ENCODE results near the gene PACS2. TPM values are rescaled to one million over a fixed set of nuclear protein-coding genes. Genes with fewer than 3 reads are reported as not detected.
A peak's percentile ranks its signal among the peaks of the same experiment; 100 is the strongest.

PACS2 gene
- polyA plus RNA-seq, 2 donors, result 17.8 to 39.2 TPM

DNA sequence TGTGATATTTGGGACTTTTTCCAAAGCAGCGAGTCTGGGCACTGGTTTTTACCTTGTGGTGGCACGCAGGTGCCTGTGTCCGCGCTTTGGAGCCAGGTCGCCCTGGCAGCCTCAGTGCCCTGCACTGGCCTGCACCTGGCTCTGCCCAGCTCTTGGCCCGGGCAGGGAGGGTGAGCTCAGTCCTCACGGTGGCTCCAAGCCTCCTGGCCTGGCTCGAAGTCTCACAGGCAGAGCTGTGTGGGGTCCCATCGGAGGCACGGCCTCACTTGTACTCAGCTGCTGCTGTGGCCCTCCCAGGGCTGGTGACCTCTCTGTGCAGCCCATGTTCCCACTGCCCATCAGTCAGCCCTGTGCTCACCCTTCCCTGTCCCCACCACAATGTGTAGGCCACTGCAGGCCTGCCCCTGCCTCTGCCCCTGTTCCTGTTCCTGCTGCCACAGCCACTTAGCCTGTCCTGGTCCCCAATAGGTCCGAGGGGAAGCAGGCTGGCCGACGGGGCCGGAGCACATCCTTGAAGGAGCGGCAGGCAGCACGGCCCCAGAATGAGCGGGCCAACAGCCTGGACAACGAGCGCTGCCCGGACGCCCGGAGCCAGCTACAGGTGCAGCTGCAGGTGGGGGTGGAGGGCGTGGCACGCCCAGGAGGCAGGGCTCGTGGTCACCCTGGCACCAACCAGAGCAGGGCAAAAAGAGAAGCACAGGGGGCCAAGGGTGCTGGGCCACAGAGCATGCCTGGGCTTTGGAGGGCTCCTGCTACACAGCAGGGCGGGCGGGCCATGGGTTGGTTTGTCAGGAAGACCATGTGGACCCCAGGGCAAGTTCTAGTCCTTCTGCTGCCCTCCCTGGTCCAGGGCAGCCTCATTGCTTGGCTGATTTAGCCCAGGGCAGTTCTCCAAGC, 67.1 kb downstream of the PACS2 start:
- Histone ChIP-seq H3K4me3 (ENCODE audit: low read depth in 1 of 2, low read length in 2 of 2) (no peak overlapping the region), H3K27ac (ENCODE audit: low read depth in 2 of 2, low read length in 1 of 2) (no peak overlapping the region), H3K36me3 (ENCODE audit: control insufficient read depth in 2 of 2, insufficient read depth in 2 of 2, low read length in 1 of 2) (peaks cover 0 to 21% of the 10 kb centered on the region in 2 donors), H3K9me3 (ENCODE audit: control insufficient read depth in 2 of 2, insufficient read depth in 1 of 2, low read depth in 1 of 2, low read length in 1 of 2) (peaks cover 0 to 5% of the 10 kb centered on the region in 2 donors), H3K4me1 (ENCODE audit: control insufficient read depth in 2 of 2, insufficient read depth in 2 of 2, low read length in 1 of 2) (peaks cover 11% of the 10 kb centered on the region in 2 donors), H3K27me3 (ENCODE audit: control insufficient read depth in 1 of 2, insufficient read depth in 2 of 2, low read length in 2 of 2) (no peaks in the 10 kb centered on the region)
- 89 to 92% methylated on average over 24 to 27 of the region's 27 CpGs for WGBS, 2 donors

DNA sequence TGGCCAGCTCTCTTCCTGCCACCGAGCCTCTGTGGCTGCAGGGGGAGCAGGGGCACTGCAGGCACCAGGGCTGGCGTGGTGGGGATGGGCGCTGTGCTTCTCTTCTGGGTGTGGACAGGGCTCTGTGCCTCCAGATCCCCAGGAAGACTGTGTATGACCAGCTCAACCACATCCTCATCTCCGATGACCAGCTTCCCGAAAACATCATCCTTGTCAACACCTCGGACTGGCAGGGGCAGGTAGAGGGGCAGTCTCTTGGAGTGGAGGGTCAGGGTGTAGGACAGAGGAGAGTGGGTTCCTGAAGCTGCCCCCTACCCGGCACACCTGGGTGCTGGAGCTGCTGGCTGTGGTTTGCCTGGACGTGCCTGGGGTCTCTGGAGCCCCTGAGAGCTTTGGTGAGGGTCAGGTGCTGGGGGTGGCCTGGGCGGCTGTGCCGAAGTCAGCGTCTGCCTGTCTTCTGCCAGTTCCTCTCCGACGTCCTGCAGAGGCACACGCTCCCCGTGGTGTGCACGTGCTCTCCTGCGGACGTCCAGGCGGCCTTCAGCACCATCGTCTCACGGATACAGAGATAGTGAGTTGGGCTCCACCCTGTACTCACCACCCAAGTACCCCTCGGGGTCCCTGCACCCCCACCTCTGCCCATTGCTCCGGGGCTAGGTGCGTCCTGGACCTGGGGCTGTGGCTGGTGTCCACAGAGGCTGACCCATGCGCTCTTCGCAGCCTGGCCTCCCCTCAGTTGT, 68.0 kb downstream of the PACS2 start:
- H3K36me3 ChIP-seq (ENCODE audit: control insufficient read depth in 2 of 2, insufficient read depth in 2 of 2, low read length in 1 of 2), result peaks cover 0 to 27% of the 10 kb centered on the region in 2 donors
- H3K4me1 ChIP-seq (ENCODE audit: control insufficient read depth in 2 of 2, insufficient read depth in 2 of 2, low read length in 1 of 2), result peaks cover 14 to 17% of the 10 kb centered on the region in 2 donors
- H3K27ac ChIP-seq (ENCODE audit: low read depth in 2 of 2, low read length in 1 of 2), result no peak overlapping the region
- H3K4me3 ChIP-seq (ENCODE audit: low read depth in 1 of 2, low read length in 2 of 2), result no peak overlapping the region
- 93 to 94% methylated on average over 24 to 26 of the region's 26 CpGs for WGBS, 2 donors
- peaks cover 0 to 5% of the 10 kb centered on the region in 2 donors for H3K9me3 ChIP-seq (ENCODE audit: control insufficient read depth in 2 of 2, insufficient read depth in 1 of 2, low read depth in 1 of 2, low read length in 1 of 2)
- no peaks in the 10 kb centered on the region for H3K27me3 ChIP-seq (ENCODE audit: control insufficient read depth in 1 of 2, insufficient read depth in 2 of 2, low read length in 2 of 2)

DNA sequence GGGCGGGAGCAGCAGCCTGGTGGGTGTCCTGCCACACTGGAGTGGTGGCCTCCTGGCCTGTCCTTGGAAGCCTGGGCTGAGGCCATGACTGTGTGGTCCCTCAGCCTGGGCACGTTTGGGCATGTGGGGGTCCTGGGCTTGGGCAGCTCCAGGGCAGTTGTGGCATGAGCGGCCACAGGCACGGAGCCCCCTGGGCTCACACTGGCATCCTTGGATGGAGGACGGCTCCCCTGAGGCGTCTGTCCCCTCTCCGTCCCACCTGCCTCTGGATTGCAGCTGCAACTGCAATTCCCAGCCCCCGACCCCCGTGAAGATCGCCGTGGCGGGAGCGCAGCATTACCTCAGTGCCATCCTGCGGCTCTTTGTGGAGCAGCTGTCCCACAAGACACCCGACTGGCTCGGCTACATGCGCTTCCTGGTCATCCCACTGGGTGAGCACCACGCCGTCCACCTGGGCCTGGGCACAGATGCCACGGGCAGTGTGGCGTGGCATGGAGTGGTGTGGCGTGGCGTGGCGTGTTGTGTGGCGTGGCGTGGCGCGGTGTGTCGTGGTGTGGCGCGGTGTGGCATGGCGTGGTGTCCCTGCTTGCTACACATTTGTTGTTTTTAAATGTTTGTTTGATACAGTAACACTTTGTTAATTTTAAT, 68.7 kb downstream of the PACS2 start:
- Histone ChIP-seq H3K27ac (ENCODE audit: low read depth in 2 of 2, low read length in 1 of 2) (no peak overlapping the region), H3K9me3 (ENCODE audit: control insufficient read depth in 2 of 2, insufficient read depth in 1 of 2, low read depth in 1 of 2, low read length in 1 of 2) (peaks cover 0 to 5% of the 10 kb centered on the region in 2 donors), H3K36me3 (ENCODE audit: control insufficient read depth in 2 of 2, insufficient read depth in 2 of 2, low read length in 1 of 2) (peaks cover 0 to 30% of the 10 kb centered on the region in 2 donors), H3K4me3 (ENCODE audit: low read depth in 1 of 2, low read length in 2 of 2) (no peak overlapping the region), H3K4me1 (ENCODE audit: control insufficient read depth in 2 of 2, insufficient read depth in 2 of 2, low read length in 1 of 2) (peaks cover 14 to 17% of the 10 kb centered on the region in 2 donors), H3K27me3 (ENCODE audit: control insufficient read depth in 1 of 2, insufficient read depth in 2 of 2, low read length in 2 of 2) (no peaks in the 10 kb centered on the region)
- 96 to 97% methylated on average over 31 to 32 of the region's 32 CpGs for WGBS, 2 donors

DNA sequence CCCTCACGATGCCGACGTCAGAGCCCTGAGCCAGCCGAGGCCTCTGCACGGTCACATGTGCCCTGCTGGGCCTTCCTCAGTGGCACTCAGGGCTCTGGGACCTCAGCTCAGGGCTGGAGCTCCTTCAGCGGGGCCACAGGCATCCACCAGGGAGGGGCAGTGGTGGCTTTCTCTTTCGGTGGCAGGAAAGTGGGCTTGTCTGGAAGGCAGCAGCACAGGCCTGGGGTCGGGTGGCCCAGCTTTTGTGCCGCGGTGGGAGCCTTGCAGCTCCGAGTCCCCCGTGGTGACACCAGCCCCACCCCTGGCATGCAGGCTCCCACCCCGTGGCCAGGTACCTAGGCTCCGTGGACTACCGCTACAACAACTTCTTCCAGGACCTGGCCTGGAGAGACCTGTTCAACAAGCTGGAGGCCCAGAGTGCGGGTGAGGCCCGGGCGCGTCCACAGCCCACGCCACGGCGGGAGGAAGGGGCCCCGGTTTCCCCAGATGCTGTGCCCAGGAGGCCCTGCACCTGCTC, 69.6 kb downstream of the PACS2 start:
- no peak overlapping the region for H3K4me3 ChIP-seq (ENCODE audit: low read depth in 1 of 2, low read length in 2 of 2)
- peaks cover 0 to 33% of the 10 kb centered on the region in 2 donors for H3K36me3 ChIP-seq (ENCODE audit: control insufficient read depth in 2 of 2, insufficient read depth in 2 of 2, low read length in 1 of 2)
- 74 to 79% methylated on average over 21 to 23 of the region's 23 CpGs for WGBS, 2 donors
- peaks cover 14 to 17% of the 10 kb centered on the region in 2 donors for H3K4me1 ChIP-seq (ENCODE audit: control insufficient read depth in 2 of 2, insufficient read depth in 2 of 2, low read length in 1 of 2)
- H3K9me3 ChIP-seq (ENCODE audit: control insufficient read depth in 2 of 2, insufficient read depth in 1 of 2, low read depth in 1 of 2, low read length in 1 of 2), result peaks cover 0 to 5% of the 10 kb centered on the region in 2 donors
- peak overlapping the region in 1 of 2 donors; percentile 33 for H3K27ac ChIP-seq (ENCODE audit: low read depth in 2 of 2, low read length in 1 of 2)
- H3K27me3 ChIP-seq (ENCODE audit: control insufficient read depth in 1 of 2, insufficient read depth in 2 of 2, low read length in 2 of 2), result no peaks in the 10 kb centered on the region

DNA sequence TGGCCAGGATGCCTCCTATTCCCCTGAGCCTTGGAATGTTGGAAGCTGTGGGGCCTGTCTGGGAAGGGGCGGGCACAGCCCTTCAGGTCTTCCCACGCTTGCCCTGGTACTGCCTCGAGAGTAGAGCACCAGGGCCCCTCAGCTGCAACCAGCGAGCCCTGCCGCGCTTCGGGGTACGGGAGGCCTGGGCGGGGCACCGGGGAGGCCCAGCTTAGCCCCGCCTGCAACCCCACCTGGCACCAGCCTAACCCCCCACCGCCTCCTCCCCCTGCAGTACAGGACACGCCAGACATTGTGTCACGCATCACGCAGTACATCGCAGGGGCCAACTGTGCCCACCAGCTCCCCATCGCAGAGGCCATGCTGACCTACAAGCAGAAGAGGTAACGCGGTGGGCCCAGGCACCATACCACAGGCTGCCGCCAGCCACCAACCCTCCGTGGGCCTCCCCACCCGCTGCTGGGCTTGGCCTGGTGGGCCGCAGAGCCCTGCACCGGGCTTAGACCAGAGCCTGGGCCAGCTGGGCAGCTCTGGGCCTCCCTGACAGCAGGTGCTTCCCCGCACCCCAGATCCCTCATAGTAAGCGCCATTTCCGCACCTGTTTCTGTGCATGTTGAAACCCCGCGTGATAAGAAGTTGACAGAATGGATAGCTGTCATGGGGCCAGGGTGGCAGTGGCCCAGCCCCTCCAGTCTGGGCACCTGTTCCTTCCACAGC, 70.2 kb downstream of the PACS2 start:
- H3K27ac ChIP-seq (ENCODE audit: low read depth in 2 of 2, low read length in 1 of 2), result peak overlapping the region in 1 of 2 donors; percentile 35
- no peaks in the 10 kb centered on the region for H3K27me3 ChIP-seq (ENCODE audit: control insufficient read depth in 1 of 2, insufficient read depth in 2 of 2, low read length in 2 of 2)
- no peak overlapping the region for H3K4me3 ChIP-seq (ENCODE audit: low read depth in 1 of 2, low read length in 2 of 2)
- peaks cover 0 to 5% of the 10 kb centered on the region in 2 donors for H3K9me3 ChIP-seq (ENCODE audit: control insufficient read depth in 2 of 2, insufficient read depth in 1 of 2, low read depth in 1 of 2, low read length in 1 of 2)
- 84% methylated on average over 27 to 29 of the region's 29 CpGs for WGBS, 2 donors
- peaks cover 17% of the 10 kb centered on the region in 2 donors for H3K4me1 ChIP-seq (ENCODE audit: control insufficient read depth in 2 of 2, insufficient read depth in 2 of 2, low read length in 1 of 2)
- peaks cover 0 to 33% of the 10 kb centered on the region in 2 donors for H3K36me3 ChIP-seq (ENCODE audit: control insufficient read depth in 2 of 2, insufficient read depth in 2 of 2, low read length in 1 of 2)

DNA sequence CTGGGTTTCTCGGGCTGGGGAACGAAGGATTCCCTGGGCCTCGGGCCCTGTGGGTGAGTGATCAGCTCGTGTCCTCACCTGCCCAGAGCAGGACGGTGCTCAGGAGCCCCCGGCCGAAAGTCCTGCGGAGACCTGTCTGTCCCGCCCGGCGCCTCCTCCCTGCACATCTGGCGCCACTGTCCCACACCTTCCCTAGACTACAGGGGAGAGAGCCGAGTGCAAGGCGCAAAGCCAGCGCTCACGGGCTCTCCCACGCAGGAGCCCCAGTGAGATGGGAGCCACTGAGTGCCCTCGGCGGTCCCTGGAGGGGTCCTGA, 70.7 kb downstream of the PACS2 start:
- Histone ChIP-seq H3K27ac (ENCODE audit: low read depth in 2 of 2, low read length in 1 of 2) (peak overlapping the region in 1 of 2 donors; percentile 35), H3K27me3 (ENCODE audit: control insufficient read depth in 1 of 2, insufficient read depth in 2 of 2, low read length in 2 of 2) (no peaks in the 10 kb centered on the region), H3K9me3 (ENCODE audit: control insufficient read depth in 2 of 2, insufficient read depth in 1 of 2, low read depth in 1 of 2, low read length in 1 of 2) (peaks cover 0 to 3% of the 10 kb centered on the region in 2 donors), H3K4me3 (ENCODE audit: low read depth in 1 of 2, low read length in 2 of 2) (no peak overlapping the region), H3K4me1 (ENCODE audit: control insufficient read depth in 2 of 2, insufficient read depth in 2 of 2, low read length in 1 of 2) (peaks cover 20 to 21% of the 10 kb centered on the region in 2 donors), H3K36me3 (ENCODE audit: control insufficient read depth in 2 of 2, insufficient read depth in 2 of 2, low read length in 1 of 2) (peaks cover 0 to 29% of the 10 kb centered on the region in 2 donors)
- 59 to 78% methylated on average over 19 of the region's 19 CpGs for WGBS, 2 donors

DNA sequence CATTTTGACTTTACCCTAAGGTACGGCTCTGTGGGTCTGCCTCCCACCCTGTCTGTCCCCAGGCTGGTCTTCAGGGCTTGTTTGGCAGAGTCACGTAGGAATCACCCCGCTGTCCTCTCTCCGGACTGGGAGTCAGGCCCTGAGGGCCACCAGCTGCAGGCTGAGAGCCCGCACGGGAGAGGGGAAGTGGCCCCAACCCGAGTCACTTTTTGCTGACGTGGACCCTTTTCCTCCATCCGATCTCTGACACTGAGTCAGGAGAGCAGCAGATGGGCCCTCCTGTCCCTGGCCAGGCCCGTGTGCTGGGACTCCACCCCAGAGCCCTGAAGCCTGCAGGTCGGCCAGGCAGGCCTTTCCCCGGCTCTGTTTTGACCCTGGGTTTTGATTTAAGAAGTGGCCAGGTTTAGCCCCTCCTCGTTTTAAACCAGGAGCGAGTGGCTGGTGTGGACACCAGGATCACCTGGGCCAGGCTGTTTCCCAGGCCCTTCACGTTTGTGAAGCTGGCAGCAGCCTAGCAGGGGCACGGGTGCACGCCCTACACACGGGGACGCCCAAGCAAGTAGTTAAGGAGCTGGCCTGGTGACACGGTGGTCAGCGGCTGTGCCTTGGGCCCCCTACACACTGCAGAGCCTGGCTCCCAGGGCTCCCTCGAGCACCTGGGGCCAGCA, 71.3 kb downstream of the PACS2 start:
- Histone ChIP-seq H3K9me3 (ENCODE audit: control insufficient read depth in 2 of 2, insufficient read depth in 1 of 2, low read depth in 1 of 2, low read length in 1 of 2) (peaks cover 0 to 3% of the 10 kb centered on the region in 2 donors), H3K4me3 (ENCODE audit: low read depth in 1 of 2, low read length in 2 of 2) (no peak overlapping the region), H3K27ac (ENCODE audit: low read depth in 2 of 2, low read length in 1 of 2) (no peak overlapping the region), H3K36me3 (ENCODE audit: control insufficient read depth in 2 of 2, insufficient read depth in 2 of 2, low read length in 1 of 2) (peaks cover 0 to 29% of the 10 kb centered on the region in 2 donors), H3K27me3 (ENCODE audit: control insufficient read depth in 1 of 2, insufficient read depth in 2 of 2, low read length in 2 of 2) (no peaks in the 10 kb centered on the region), H3K4me1 (ENCODE audit: control insufficient read depth in 2 of 2, insufficient read depth in 2 of 2, low read length in 1 of 2) (peaks cover 20 to 23% of the 10 kb centered on the region in 2 donors)
- 84 to 93% methylated on average over 22 of the region's 22 CpGs for WGBS, 2 donors

DNA sequence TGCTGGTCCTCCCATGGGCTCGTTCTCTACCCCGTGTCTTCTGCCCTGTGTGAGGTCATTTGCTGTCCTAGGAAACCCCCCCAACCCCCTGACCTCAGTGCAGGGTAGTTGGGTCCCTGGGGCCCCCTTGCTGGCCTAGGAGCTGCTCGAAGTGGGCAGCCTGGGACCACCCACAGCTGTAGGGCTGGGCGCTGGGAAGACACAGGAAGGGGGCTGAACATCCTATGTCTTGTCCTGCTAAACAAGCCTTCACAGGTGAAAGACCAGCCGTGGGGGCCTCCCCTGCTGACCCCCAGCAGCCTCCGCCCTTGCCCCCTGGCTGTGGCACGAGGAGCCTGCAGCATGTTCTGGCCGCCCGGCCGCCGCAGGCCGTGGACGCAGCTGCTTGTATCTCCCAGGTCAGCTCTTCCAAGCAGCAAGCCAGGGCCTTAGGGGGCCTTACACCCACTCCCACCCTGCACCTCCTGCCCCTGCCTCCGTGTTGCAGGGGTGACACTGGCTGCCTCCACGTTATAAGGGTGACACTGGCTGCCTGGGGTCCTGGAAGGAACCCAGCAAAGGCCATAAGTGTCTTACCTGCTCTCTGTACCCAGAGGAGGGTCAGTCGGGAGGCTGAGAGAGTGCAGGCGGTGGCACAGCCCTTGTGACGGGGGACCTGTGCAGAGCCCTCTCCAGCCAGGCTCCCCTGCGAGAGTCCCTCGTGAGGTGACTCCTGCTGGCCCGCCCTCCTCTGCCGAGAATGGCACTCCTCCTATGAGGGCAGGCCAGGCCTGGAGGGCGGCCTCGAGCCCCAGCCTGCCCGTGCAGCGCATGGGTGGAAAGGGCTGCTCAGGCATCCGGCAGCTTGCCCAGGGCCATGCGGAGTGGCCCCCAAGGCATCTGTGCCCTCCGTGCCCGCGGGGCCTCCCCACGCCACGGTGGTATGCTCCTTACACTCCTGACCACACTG, 72.3 kb downstream of the PACS2 start:
- peaks cover 20 to 23% of the 10 kb centered on the region in 2 donors for H3K4me1 ChIP-seq (ENCODE audit: control insufficient read depth in 2 of 2, insufficient read depth in 2 of 2, low read length in 1 of 2)
- no peak overlapping the region for H3K4me3 ChIP-seq (ENCODE audit: low read depth in 1 of 2, low read length in 2 of 2)
- WGBS, 2 donors, result 78 to 87% methylated on average over 32 to 33 of the region's 33 CpGs
- H3K9me3 ChIP-seq (ENCODE audit: control insufficient read depth in 2 of 2, insufficient read depth in 1 of 2, low read depth in 1 of 2, low read length in 1 of 2), result peaks cover 0 to 3% of the 10 kb centered on the region in 2 donors
- no peak overlapping the region for H3K27ac ChIP-seq (ENCODE audit: low read depth in 2 of 2, low read length in 1 of 2)
- peaks cover 0 to 26% of the 10 kb centered on the region in 2 donors for H3K36me3 ChIP-seq (ENCODE audit: control insufficient read depth in 2 of 2, insufficient read depth in 2 of 2, low read length in 1 of 2)
- no peaks in the 10 kb centered on the region for H3K27me3 ChIP-seq (ENCODE audit: control insufficient read depth in 1 of 2, insufficient read depth in 2 of 2, low read length in 2 of 2)

All from esophagus (tissue), 2 donors.